HepG2 (cell line): ENCODE data around the gene DGCR8.

Experiments
- FOSL1 ChIP-seq: sonication (generic); formaldehyde crosslinking; IDR thresholded peaks from 2 replicates; pipeline ENCODE4 v1.9.0; 2021; ENCODE audit warnings: missing genetic modification reagents, borderline replicate concordance
- FOXK1 ChIP-seq: sonication (generic); formaldehyde crosslinking; IDR thresholded peaks from 2 replicates; pipeline ENCODE4 v1.4.0; 2020; ENCODE audit warnings: low read depth, missing genetic modification reagents, borderline replicate concordance
- FOXO4 ChIP-seq: sonication (generic); formaldehyde crosslinking; conservative IDR thresholded peaks from 2 replicates; pipeline ENCODE4 v1.8.1; 2023; ENCODE audit warnings: missing genetic modification reagents
- FOXP1 ChIP-seq, 2 experiments: fragments of 450-650 bp in 1 of 2; IDR thresholded peaks; 2 replicates each; pipeline ENCODE4 v1.6.1; 2017 to 2018; ENCODE audit warnings: antibody characterized with exemption in 1 of 2
- LCORL ChIP-seq, 2 experiments: fragments of 450-650 bp in 1 of 2; sonication (generic) in 1 of 2; formaldehyde crosslinking in 1 of 2; IDR thresholded peaks; 2 replicates each; pipeline versions ENCODE4 v1.5.0 to v1.6.1; 2017 to 2020; ENCODE audit warnings: antibody characterized with exemption in 1 of 2, missing genetic modification reagents in 1 of 2
- NFIC ChIP-seq: IDR thresholded peaks from 2 replicates; pipeline ENCODE4 v1.6.1; 2012; ENCODE audit warnings: mild to moderate bottlenecking, low read length, inconsistent platforms
- POLR2A ChIP-seq, 2 experiments: IDR thresholded peaks; 2 replicates each; pipeline ENCODE4 v1.6.1; 2011; ENCODE audit warnings: low read depth in 2 of 2, low read length in 2 of 2, mild to moderate bottlenecking in 1 of 2, moderate library complexity in 1 of 2; ENCODE audit not compliant: insufficient read depth in 1 of 2
- ZNF180 ChIP-seq: sonication (generic); formaldehyde crosslinking; IDR thresholded peaks from 2 replicates; pipeline ENCODE4 v1.4.0; 2020; ENCODE audit warnings: low read depth, missing genetic modification reagents, borderline replicate concordance
- ZNF333 ChIP-seq: sonication (generic); formaldehyde crosslinking; IDR thresholded peaks from 2 replicates; pipeline ENCODE4 v1.4.0; 2020; ENCODE audit warnings: mild to moderate bottlenecking, missing genetic modification reagents, borderline replicate concordance
- ZNF543 ChIP-seq: sonication (generic); formaldehyde crosslinking; IDR thresholded peaks from 2 replicates; pipeline ENCODE4 v1.4.0; 2020; ENCODE audit warnings: mild to moderate bottlenecking, missing genetic modification reagents
- ZNF737 ChIP-seq: sonication (generic); formaldehyde crosslinking; IDR thresholded peaks from 2 replicates; pipeline ENCODE4 v1.5.0; 2020; ENCODE audit warnings: missing genetic modification reagents, mild to moderate bottlenecking, borderline replicate concordance
- TF ChIP-seq, protein P1 (sequence below): sonication (generic); formaldehyde crosslinking; IDR thresholded peaks from 2 replicates; pipeline ENCODE4 v1.4.0; 2020; ENCODE audit warnings: missing genetic modification reagents
- TF ChIP-seq, protein P2 (sequence below): sonication (generic); formaldehyde crosslinking; IDR thresholded peaks from 2 replicates; pipeline ENCODE4 v1.8.1; 2022; ENCODE audit warnings: low read depth, mild to moderate bottlenecking, missing genetic modification reagents
- TF ChIP-seq, protein P3 (sequence below): sonication (generic); formaldehyde crosslinking; IDR thresholded peaks from 2 replicates; pipeline ENCODE4 v1.8.0; 2022; ENCODE audit warnings: mild to moderate bottlenecking, missing genetic modification reagents; ENCODE audit not compliant: insufficient replicate concordance

GRCh38 chr22:20127869-20128618 is 48.0 kb downstream of the DGCR8 start:
- TF ChIP-seq ZNF737 (CRISPR knock-in tag) = no peak
- TF ChIP-seq FOXP1 (IDR thresholded peaks at IDR 0.05) = no peak
- no peak for TF ChIP-seq FOXP1 (CRISPR knock-in tag; IDR thresholded peaks at IDR 0.05)
- TF ChIP-seq, protein P1, sequence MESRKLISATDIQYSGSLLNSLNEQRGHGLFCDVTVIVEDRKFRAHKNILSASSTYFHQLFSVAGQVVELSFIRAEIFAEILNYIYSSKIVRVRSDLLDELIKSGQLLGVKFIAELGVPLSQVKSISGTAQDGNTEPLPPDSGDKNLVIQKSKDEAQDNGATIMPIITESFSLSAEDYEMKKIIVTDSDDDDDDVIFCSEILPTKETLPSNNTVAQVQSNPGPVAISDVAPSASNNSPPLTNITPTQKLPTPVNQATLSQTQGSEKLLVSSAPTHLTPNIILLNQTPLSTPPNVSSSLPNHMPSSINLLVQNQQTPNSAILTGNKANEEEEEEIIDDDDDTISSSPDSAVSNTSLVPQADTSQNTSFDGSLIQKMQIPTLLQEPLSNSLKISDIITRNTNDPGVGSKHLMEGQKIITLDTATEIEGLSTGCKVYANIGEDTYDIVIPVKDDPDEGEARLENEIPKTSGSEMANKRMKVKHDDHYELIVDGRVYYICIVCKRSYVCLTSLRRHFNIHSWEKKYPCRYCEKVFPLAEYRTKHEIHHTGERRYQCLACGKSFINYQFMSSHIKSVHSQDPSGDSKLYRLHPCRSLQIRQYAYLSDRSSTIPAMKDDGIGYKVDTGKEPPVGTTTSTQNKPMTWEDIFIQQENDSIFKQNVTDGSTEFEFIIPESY (CRISPR knock-in tag) = no peak
- TF ChIP-seq, protein P2, sequence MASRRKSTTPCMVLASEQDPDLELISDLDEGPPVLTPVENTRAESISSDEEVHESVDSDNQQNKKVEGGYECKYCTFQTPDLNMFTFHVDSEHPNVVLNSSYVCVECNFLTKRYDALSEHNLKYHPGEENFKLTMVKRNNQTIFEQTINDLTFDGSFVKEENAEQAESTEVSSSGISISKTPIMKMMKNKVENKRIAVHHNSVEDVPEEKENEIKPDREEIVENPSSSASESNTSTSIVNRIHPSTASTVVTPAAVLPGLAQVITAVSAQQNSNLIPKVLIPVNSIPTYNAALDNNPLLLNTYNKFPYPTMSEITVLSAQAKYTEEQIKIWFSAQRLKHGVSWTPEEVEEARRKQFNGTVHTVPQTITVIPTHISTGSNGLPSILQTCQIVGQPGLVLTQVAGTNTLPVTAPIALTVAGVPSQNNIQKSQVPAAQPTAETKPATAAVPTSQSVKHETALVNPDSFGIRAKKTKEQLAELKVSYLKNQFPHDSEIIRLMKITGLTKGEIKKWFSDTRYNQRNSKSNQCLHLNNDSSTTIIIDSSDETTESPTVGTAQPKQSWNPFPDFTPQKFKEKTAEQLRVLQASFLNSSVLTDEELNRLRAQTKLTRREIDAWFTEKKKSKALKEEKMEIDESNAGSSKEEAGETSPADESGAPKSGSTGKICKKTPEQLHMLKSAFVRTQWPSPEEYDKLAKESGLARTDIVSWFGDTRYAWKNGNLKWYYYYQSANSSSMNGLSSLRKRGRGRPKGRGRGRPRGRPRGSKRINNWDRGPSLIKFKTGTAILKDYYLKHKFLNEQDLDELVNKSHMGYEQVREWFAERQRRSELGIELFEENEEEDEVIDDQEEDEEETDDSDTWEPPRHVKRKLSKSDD (CRISPR knock-in tag) = no peak
- no peak; a peak in 1 of 4 replicates for TF ChIP-seq POLR2A (IDR thresholded peaks at IDR 0.05; ENCODE audit: insufficient read depth in 1 of 2, low read depth in 2 of 2, low read length in 2 of 2)
- TF ChIP-seq ZNF180 (CRISPR knock-in tag) = no peak
- TF ChIP-seq ZNF543 (CRISPR knock-in tag) = no peak
- no peak for TF ChIP-seq FOSL1 (CRISPR knock-in tag)
- no peak for TF ChIP-seq LCORL (IDR thresholded peaks at IDR 0.05)
- TF ChIP-seq LCORL (CRISPR knock-in tag; IDR thresholded peaks at IDR 0.05) = no peak
- no peak for TF ChIP-seq NFIC
- no peak for TF ChIP-seq FOXK1 (CRISPR knock-in tag)
- TF ChIP-seq, protein P3, sequence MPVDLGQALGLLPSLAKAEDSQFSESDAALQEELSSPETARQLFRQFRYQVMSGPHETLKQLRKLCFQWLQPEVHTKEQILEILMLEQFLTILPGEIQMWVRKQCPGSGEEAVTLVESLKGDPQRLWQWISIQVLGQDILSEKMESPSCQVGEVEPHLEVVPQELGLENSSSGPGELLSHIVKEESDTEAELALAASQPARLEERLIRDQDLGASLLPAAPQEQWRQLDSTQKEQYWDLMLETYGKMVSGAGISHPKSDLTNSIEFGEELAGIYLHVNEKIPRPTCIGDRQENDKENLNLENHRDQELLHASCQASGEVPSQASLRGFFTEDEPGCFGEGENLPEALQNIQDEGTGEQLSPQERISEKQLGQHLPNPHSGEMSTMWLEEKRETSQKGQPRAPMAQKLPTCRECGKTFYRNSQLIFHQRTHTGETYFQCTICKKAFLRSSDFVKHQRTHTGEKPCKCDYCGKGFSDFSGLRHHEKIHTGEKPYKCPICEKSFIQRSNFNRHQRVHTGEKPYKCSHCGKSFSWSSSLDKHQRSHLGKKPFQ (CRISPR knock-in tag) = no peak
- no peak for TF ChIP-seq FOXO4 (CRISPR knock-in tag)
- TF ChIP-seq ZNF333 (CRISPR knock-in tag) = no peak
